PC-9 (cell line): ENCODE measurements around the gene TFCP2L1. TPM values are rescaled to one million over a fixed set of nuclear protein-coding genes. Genes with fewer than 3 reads are reported as not detected.
"Not testable (repeated sequence)": the region's sequence is repeated elsewhere in the genome, so short reads cannot be mapped to it uniquely, and the experiment has no call there.

Experiments
- BruUV-seq: library from RNA; stranded (reverse); fragments of 400-500 nt; replicated peaks from 2 replicates; lab custom pipeline; 2021; lab: Mats Ljungman, UMichigan
- CTCF ChIA-PET: fragments of 300-600 bp; sonication (Branson Sonifier 250); formaldehyde crosslinking; loops from one replicate; lab custom pipeline; 2022; ENCODE audit warnings: antibody characterized with exemption; lab: Charles Lee
- POLR2A ChIA-PET: fragments of 300-600 bp; sonication (Branson Sonifier 250); formaldehyde crosslinking; loops from one replicate; lab custom pipeline; 2022; ENCODE audit warnings: antibody characterized with exemption; ENCODE audit not compliant: unreplicated experiment; lab: Charles Lee
- DNase-seq, 2 experiments: peaks; one replicate each; pipeline versions ENCODE4 v3.0.0 to v3.0.0-alpha.2; 2015 to 2022; ENCODE audit warnings: mixed read lengths in 1 of 2
- H2AFZ ChIP-seq: fragments of 200-600 bp; sonication (generic); 2 replicates; pipeline ENCODE4 v1.8.1; 2017; ENCODE audit warnings: antibody characterized with exemption
- H3F3A ChIP-seq: fragments of 200-600 bp; sonication (generic); 2 replicates; pipeline ENCODE4 v1.8.1; 2017; ENCODE audit warnings: antibody characterized with exemption, mild to moderate bottlenecking, low read depth; ENCODE audit not compliant: insufficient read depth
- H3K27ac ChIP-seq: fragments of 200-600 bp; sonication (generic); 2 replicates; pipeline ENCODE4 v1.6.1; 2016; ENCODE audit warnings: mixed run types
- H3K27me3 ChIP-seq: fragments of 200-600 bp; sonication (generic); 2 replicates; pipeline ENCODE4 v1.6.1; 2016; ENCODE audit warnings: low read depth, mixed run types; ENCODE audit not compliant: insufficient read depth
- H3K36me3 ChIP-seq: fragments of 200-600 bp; sonication (generic); 2 replicates; pipeline ENCODE4 v1.6.1; 2016; ENCODE audit warnings: low read depth, mixed run types
- H3K4me1 ChIP-seq: fragments of 200-600 bp; sonication (generic); replicated peaks from 2 replicates; pipeline ENCODE4 v1.6.1; 2016; ENCODE audit warnings: mixed run types; ENCODE audit not compliant: insufficient read depth
- H3K4me2 ChIP-seq: fragments of 200-600 bp; sonication (generic); 2 replicates; pipeline ENCODE4 v1.6.1; 2017; ENCODE audit warnings: mixed run types
- H3K4me3 ChIP-seq: fragments of 200-600 bp; sonication (generic); 2 replicates; pipeline ENCODE4 v1.6.1; 2016; ENCODE audit warnings: mixed run types
- H3K79me2 ChIP-seq: fragments of 200-600 bp; sonication (generic); 2 replicates; pipeline ENCODE4 v1.6.1; 2017; ENCODE audit warnings: low read depth, mixed run types
- H3K9me2 ChIP-seq: fragments of 200-600 bp; sonication (generic); 2 replicates; pipeline ENCODE4 v1.8.1; 2017; ENCODE audit warnings: mild to moderate bottlenecking; ENCODE audit not compliant: insufficient read depth
- H3K9me3 ChIP-seq: fragments of 200-600 bp; sonication (generic); 2 replicates; pipeline ENCODE4 v1.8.1; 2016; ENCODE audit warnings: low read depth; ENCODE audit not compliant: insufficient read depth
- H4K20me1 ChIP-seq: fragments of 200-600 bp; sonication (generic); 2 replicates; pipeline ENCODE4 v1.8.1; 2017; ENCODE audit not compliant: insufficient read depth
- CTCF ChIP-seq: fragments of 200-600 bp; sonication (generic); conservative IDR thresholded peaks from 2 replicates; pipeline ENCODE4 v1.6.1; 2017; ENCODE audit warnings: mixed run types, antibody characterized with exemption, mild to moderate bottlenecking, moderate library complexity
- EZH2 ChIP-seq: fragments of 200-600 bp; sonication (generic); IDR thresholded peaks from 2 replicates; pipeline ENCODE4 v1.8.0; 2017; ENCODE audit warnings: antibody characterized with exemption, low read depth
- intact Hi-C: fragments of 100-400 bp; cut with micrococcal nuclease; formaldehyde crosslinking; loops from one replicate; pipeline ENCODE4 v1.10.0; 2022; ENCODE audit not compliant: unreplicated experiment
- total RNA-seq: library from RNA; stranded (reverse); gene quantifications from 2 replicates; pipeline ENCODE4 v1.2.3, GENCODE V29; 2021

Gene TFCP2L1
- total RNA-seq, 1 experiment from 2014 or later = 4.6 TPM

GRCh38 chr2:121272596-121272995 lies 12.4 kb downstream of the TFCP2L1 start:
- no peaks in the 10 kb centered on the region for H3K9me3 ChIP-seq
- H2AFZ ChIP-seq = no peak overlapping the region
- no peaks in the 10 kb centered on the region for H4K20me1 ChIP-seq
- H3K4me3 ChIP-seq = no peak overlapping the region
- ChIA-PET CTCF (no interaction called here), POLR2A (no interaction called here)
- TF ChIP-seq CTCF = no peak
- TF ChIP-seq EZH2 = no peak
- H3K27ac ChIP-seq = no peak overlapping the region
- 0 out of 2 replicates have a peak, but pooled peaks cover 5% of the 10 kb centered on the region for H3K36me3 ChIP-seq
- BruUV-seq = no TSS peak
- DNase-seq = no peak
- no peaks in the 10 kb centered on the region for H3K27me3 ChIP-seq
- no peaks in the 10 kb centered on the region for H3K4me1 ChIP-seq
- intact Hi-C loops = no loop called here
- no peaks in the 10 kb centered on the region for H3K79me2 ChIP-seq
- H3K9me2 ChIP-seq = no peaks in the 10 kb centered on the region
- H3F3A ChIP-seq = no peaks in the 10 kb centered on the region
- no peak overlapping the region for H3K4me2 ChIP-seq

- H3K27ac ChIP-seq, CTCF ChIA-PET, H3F3A ChIP-seq, DNase-seq, H3K4me2 ChIP-seq, H3K36me3 ChIP-seq, H2AFZ ChIP-seq, H3K4me1 ChIP-seq, H3K4me3 ChIP-seq, H3K79me2 ChIP-seq, POLR2A ChIA-PET, H3K9me3 ChIP-seq, H3K9me2 ChIP-seq, intact Hi-C loops, H3K27me3 ChIP-seq, H4K20me1 ChIP-seq, BruUV-seq: not testable (repeated sequence)
These were observed 15.6 kb downstream of the TFCP2L1 start for GRCh38 chr2:121269436-121269835.

DNA sequence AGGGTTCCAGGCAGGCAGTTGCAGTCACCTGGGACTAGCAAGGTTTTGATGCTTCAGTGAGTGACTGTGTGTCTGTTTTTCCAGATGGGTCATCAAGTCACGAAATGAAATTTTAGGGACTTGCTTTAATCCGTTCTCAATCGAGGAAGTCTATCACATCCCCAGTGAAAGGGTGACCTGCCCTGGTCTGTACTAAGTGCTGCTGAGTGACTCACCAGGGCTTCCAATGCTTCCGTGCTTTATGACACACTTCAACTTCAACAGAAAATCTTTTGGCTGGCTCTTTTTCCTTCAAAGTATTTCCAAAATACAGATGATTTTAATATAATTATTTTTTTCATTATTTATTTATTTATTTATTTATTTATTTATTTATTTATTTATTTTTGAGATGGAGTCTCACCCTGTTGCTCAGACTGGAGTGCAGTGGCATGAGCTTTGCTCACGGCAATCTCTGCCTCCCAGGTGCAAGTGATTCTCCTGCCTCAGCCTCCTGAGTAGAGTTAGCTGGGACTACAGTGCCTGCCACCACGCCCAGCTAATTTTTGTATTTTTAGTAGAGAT lies 18.4 kb downstream of the TFCP2L1 start:
- POLR2A ChIA-PET = no interaction called here

More for the DNA sequence above, 18.4 kb downstream of the TFCP2L1 start:
- Histone ChIP-seq H3K4me2 (no peak overlapping the region), H3K27me3 (no peaks in the 10 kb centered on the region), H3F3A (peaks cover 5% of the 10 kb centered on the region; the same call in 1 of the 2 replicates), H3K79me2 (no peaks in the 10 kb centered on the region), H3K4me3 (no peak overlapping the region), H2AFZ (no peak overlapping the region), H3K27ac (no peak overlapping the region), H4K20me1 (no peaks in the 10 kb centered on the region), H3K4me1 (peaks cover 9% of the 10 kb centered on the region), H3K36me3 (no peaks in the 10 kb centered on the region), H3K9me3 (no peaks in the 10 kb centered on the region), H3K9me2 (no peaks in the 10 kb centered on the region)
- intact Hi-C loops = no loop called here
- BruUV-seq = no TSS peak
- DNase-seq = no peak
- TF ChIP-seq CTCF (no peak), EZH2 (no peak)
- CTCF ChIA-PET = interaction anchor here (0.5 kb wide), 1 partner anchor 9 kb away, joined by 6 read pairs; no protein-coding TSS in a partner anchor
